ENCODE data around the gene LRRC56. TPM values are rescaled to one million over a fixed set of nuclear protein-coding genes. Genes with fewer than 3 reads are reported as not detected.

The LRRC56 gene, protein sequence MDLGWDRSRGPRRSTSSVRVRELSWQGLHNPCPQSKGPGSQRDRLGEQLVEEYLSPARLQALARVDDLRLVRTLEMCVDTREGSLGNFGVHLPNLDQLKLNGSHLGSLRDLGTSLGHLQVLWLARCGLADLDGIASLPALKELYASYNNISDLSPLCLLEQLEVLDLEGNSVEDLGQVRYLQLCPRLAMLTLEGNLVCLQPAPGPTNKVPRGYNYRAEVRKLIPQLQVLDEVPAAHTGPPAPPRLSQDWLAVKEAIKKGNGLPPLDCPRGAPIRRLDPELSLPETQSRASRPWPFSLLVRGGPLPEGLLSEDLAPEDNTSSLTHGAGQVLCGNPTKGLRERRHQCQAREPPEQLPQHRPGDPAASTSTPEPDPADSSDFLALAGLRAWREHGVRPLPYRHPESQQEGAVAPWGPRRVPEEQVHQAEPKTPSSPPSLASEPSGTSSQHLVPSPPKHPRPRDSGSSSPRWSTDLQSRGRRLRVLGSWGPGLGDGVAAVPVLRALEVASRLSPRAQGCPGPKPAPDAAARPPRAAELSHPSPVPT
- 0.64 and 1.6 TPM in 2 replicates for total RNA-seq
- 0.40 and 1.2 TPM in 2 replicates for polyA plus RNA-seq

GRCh38 chr11:536841-537621 lies at the start of gene LRRC56:
TSS of gene LRRC56 (plus strand) at chr11:537527. CDS start at chr11:540685, 3,158 bp downstream.
- H3K4me1 ChIP-seq (ENCODE audit: insufficient read depth) = peaks cover 25% of the 10 kb centered on the region
- H3K9me3 ChIP-seq (ENCODE audit: low read depth) = no peaks in the 10 kb centered on the region
- H3K27me3 ChIP-seq = no peaks in the 10 kb centered on the region
- peak within 1 kb of the TSS; percentile 72 for H3K4me3 ChIP-seq
- peak within 1 kb of the TSS; percentile 87 for H3K27ac ChIP-seq
- no peaks in the 10 kb centered on the region for H3K9me2 ChIP-seq (replicated peaks; ENCODE audit: insufficient read depth)
- no peak for TF ChIP-seq EZH2 (IDR thresholded peaks at IDR 0.05; ENCODE audit: borderline replicate concordance)
- TF ChIP-seq, protein P1, sequence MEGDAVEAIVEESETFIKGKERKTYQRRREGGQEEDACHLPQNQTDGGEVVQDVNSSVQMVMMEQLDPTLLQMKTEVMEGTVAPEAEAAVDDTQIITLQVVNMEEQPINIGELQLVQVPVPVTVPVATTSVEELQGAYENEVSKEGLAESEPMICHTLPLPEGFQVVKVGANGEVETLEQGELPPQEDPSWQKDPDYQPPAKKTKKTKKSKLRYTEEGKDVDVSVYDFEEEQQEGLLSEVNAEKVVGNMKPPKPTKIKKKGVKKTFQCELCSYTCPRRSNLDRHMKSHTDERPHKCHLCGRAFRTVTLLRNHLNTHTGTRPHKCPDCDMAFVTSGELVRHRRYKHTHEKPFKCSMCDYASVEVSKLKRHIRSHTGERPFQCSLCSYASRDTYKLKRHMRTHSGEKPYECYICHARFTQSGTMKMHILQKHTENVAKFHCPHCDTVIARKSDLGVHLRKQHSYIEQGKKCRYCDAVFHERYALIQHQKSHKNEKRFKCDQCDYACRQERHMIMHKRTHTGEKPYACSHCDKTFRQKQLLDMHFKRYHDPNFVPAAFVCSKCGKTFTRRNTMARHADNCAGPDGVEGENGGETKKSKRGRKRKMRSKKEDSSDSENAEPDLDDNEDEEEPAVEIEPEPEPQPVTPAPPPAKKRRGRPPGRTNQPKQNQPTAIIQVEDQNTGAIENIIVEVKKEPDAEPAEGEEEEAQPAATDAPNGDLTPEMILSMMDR (IDR thresholded peaks at IDR 0.05; ENCODE audit: poor library complexity) = no peak
- TF ChIP-seq EZH2phosphoT487 (IDR thresholded peaks at IDR 0.05; ENCODE audit: low read depth, severe bottlenecking, unreplicated experiment) = no peak
- DNase-seq (ENCODE audit: low spot score) = peak; percentile 93
- H3K36me3 ChIP-seq (replicated peaks; ENCODE audit: insufficient read depth, low read depth) = no peaks in the 10 kb centered on the region
- H3K4me2 ChIP-seq = peak within 1 kb of the TSS; percentile 95
- peak within 1 kb of the TSS; percentile 22 for H2AFZ ChIP-seq
- WGBS (ENCODE audit: low lambda C conversion rate, missing lambda C conversion rate) = 3% methylated on average over 80 of the region's 93 CpGs
- peaks cover 15% of the 10 kb centered on the region for H4K20me1 ChIP-seq (ENCODE audit: insufficient read depth, poor library complexity, severe bottlenecking)
- peaks cover 10% of the 10 kb centered on the region for H3K79me2 ChIP-seq

DNA sequence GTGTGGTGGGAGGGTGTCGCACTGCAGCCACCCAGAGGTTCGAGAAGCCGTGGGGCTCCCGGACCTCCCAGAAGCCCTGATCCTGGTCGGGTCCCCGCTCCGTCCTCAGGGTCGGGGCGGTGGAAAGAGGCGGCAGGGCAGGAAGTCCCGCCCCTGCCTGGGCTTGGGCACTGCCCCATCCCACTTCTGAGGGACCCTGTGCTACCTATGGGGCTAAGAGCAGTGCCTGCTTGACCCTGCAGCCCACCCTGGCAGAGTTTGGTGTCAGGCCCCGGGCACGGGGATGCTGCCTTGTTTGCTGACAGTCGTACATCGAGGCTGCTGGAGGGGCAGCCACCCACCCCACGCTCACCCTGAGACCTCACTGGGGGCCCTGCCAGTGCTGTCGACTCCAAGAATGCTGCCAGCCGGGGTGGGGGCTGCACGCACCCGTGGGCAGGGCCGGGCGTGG lies 49.7 kb upstream of the LRRC56 start:
- Histone ChIP-seq H3K27ac (no peak overlapping the region), H3K4me2 (no peak overlapping the region), H3K36me3 (replicated peaks; ENCODE audit: insufficient read depth, low read depth) (no peaks in the 10 kb centered on the region), H3K9me2 (replicated peaks; ENCODE audit: insufficient read depth) (no peaks in the 10 kb centered on the region), H3K4me1 (ENCODE audit: insufficient read depth) (no peaks in the 10 kb centered on the region), H4K20me1 (ENCODE audit: insufficient read depth, poor library complexity, severe bottlenecking) (no peaks in the 10 kb centered on the region), H3K9me3 (ENCODE audit: low read depth) (no peaks in the 10 kb centered on the region), H3K27me3 (no peaks in the 10 kb centered on the region), H3K79me2 (no peaks in the 10 kb centered on the region), H3K4me3 (no peak overlapping the region), H2AFZ (no peak overlapping the region)
- TF ChIP-seq EZH2phosphoT487 (IDR thresholded peaks at IDR 0.05; ENCODE audit: low read depth, severe bottlenecking, unreplicated experiment) = no peak
- TF ChIP-seq, protein P1 (IDR thresholded peaks at IDR 0.05; ENCODE audit: poor library complexity) = no peak
- no peak for TF ChIP-seq EZH2 (IDR thresholded peaks at IDR 0.05; ENCODE audit: borderline replicate concordance)
- WGBS (ENCODE audit: low lambda C conversion rate, missing lambda C conversion rate) = 94% methylated on average over 21 of the region's 22 CpGs
- DNase-seq (ENCODE audit: low spot score) = no peak

GRCh38 chr11:488062-488461 lies 49.3 kb upstream of the LRRC56 start:
- H4K20me1 ChIP-seq (ENCODE audit: insufficient read depth, poor library complexity, severe bottlenecking) = no peaks in the 10 kb centered on the region
- no peak overlapping the region for H3K4me3 ChIP-seq
- H3K9me3 ChIP-seq (ENCODE audit: low read depth) = no peaks in the 10 kb centered on the region
- no peak overlapping the region for H2AFZ ChIP-seq
- H3K9me2 ChIP-seq (replicated peaks; ENCODE audit: insufficient read depth) = no peaks in the 10 kb centered on the region
- no peak for DNase-seq (ENCODE audit: low spot score)
- H3K4me1 ChIP-seq (ENCODE audit: insufficient read depth) = no peaks in the 10 kb centered on the region
- WGBS (ENCODE audit: low lambda C conversion rate, missing lambda C conversion rate) = 99% methylated on average over 12 of the region's 25 CpGs
- no peak overlapping the region for H3K27ac ChIP-seq
- TF ChIP-seq, protein P1 (IDR thresholded peaks at IDR 0.05; ENCODE audit: poor library complexity) = no peak
- TF ChIP-seq EZH2phosphoT487 (IDR thresholded peaks at IDR 0.05; ENCODE audit: low read depth, severe bottlenecking, unreplicated experiment) (no peak), EZH2 (IDR thresholded peaks at IDR 0.05; ENCODE audit: borderline replicate concordance) (no peak)
- no peaks in the 10 kb centered on the region for H3K36me3 ChIP-seq (replicated peaks; ENCODE audit: insufficient read depth, low read depth)
- H3K4me2 ChIP-seq = no peak overlapping the region
- no peaks in the 10 kb centered on the region for H3K79me2 ChIP-seq
- H3K27me3 ChIP-seq = no peaks in the 10 kb centered on the region

Data from hepatocyte (in vitro differentiated cells).